GM12878 (cell line): Measurements from ENCODE around the gene NDRG2. TPM values are rescaled to one million over a fixed set of nuclear protein-coding genes. Genes with fewer than 3 reads are reported as not detected.

ENCODE experiments used
- ATAC-seq: fragments of 200-7000 bp; cut with Tn5 transposase; 3 replicates; pipeline ENCODE4 v1.9.1; 2020; ENCODE audit warnings: mild to moderate bottlenecking, moderate library complexity
- BruUV-seq: library from RNA; stranded (reverse); fragments of 400-500 nt; replicated peaks from 2 replicates; lab custom pipeline; 2021; lab: Mats Ljungman, UMichigan
- CTCF ChIA-PET: fragments of 300-600 bp; sonication (Branson Sonifier 250); formaldehyde crosslinking; extraction: SDS; loops from one replicate; lab custom pipeline; 2021; ENCODE audit warnings: inconsistent platforms; lab: Yijun Ruan, JAX
- POLR2A ChIA-PET: fragments of 350-600 bp; formaldehyde crosslinking; extraction: SDS; loops from one replicate; lab custom pipeline; 2021; ENCODE audit warnings: inconsistent platforms; lab: Charles Lee
- RAD21 ChIA-PET: fragments of 300-600 bp; sonication (Branson Sonifier 250); formaldehyde crosslinking; loops from one replicate; lab custom pipeline; 2023; ENCODE audit warnings: antibody characterized with exemption; ENCODE audit not compliant: unreplicated experiment; lab: Charles Lee
- SMC1A ChIA-PET: fragments of 300-600 bp; sonication (Branson Sonifier 250); formaldehyde crosslinking; loops from one replicate; lab custom pipeline; 2023; ENCODE audit not compliant: unreplicated experiment, uncharacterized antibody; lab: Charles Lee
- DNase-seq: peaks from one replicate; pipeline ENCODE4 v3.0.0-alpha.2; 2011; ENCODE audit warnings: low read depth, low spot score
- FAIRE-seq: peaks from 3 replicates; lab custom pipeline; 2011; peaks lifted over from hg19 to GRCh38; lab: Jason Lieb, UNC
- H2AFZ ChIP-seq: 2 replicates; pipeline ENCODE4 v1.6.0; 2011; ENCODE audit warnings: low read depth, low read length, control low read depth; ENCODE audit not compliant: control insufficient read depth
- H3K27ac ChIP-seq: 2 replicates; pipeline ENCODE4 v1.5.1; 2011; ENCODE audit warnings: control low read depth; ENCODE audit not compliant: control insufficient read depth, insufficient read depth
- H3K27me3 ChIP-seq, 2 experiments: replicated peaks in 1 of 2; 2 replicates each; pipeline versions ENCODE4 v1.6.0 to v1.6.1; 2011; ENCODE audit warnings: low read length in 1 of 2; ENCODE audit not compliant: control insufficient read depth in 2 of 2, insufficient read depth in 2 of 2
- H3K36me3 ChIP-seq, 2 experiments: 2 replicates each; pipeline ENCODE4 v1.5.1; 2011; ENCODE audit warnings: low read length in 1 of 2; ENCODE audit not compliant: control insufficient read depth in 2 of 2, insufficient read depth in 2 of 2
- H3K4me1 ChIP-seq: 2 replicates; pipeline ENCODE4 v1.6.1; 2011; ENCODE audit warnings: mild to moderate bottlenecking, low read length, moderate library complexity, mixed read lengths; ENCODE audit not compliant: control insufficient read depth, insufficient read depth
- H3K4me2 ChIP-seq: 2 replicates; pipeline ENCODE4 v1.6.0; 2011; ENCODE audit warnings: control low read depth; ENCODE audit not compliant: control insufficient read depth, insufficient read depth
- H3K4me3 ChIP-seq: fragments of 200-600 bp; sonication (generic); 2 replicates; pipeline ENCODE4 v1.5.1; 2016
- H3K79me2 ChIP-seq: 2 replicates; pipeline ENCODE4 v1.6.0; 2011; ENCODE audit warnings: low read length; ENCODE audit not compliant: control insufficient read depth, insufficient read depth
- H3K9ac ChIP-seq: 2 replicates; pipeline ENCODE4 v1.8.0; 2011; ENCODE audit warnings: low read length, control low read depth, mixed read lengths; ENCODE audit not compliant: control insufficient read depth, insufficient read depth
- H3K9me3 ChIP-seq: replicated peaks from 3 replicates; pipeline ENCODE4 v1.5.1; 2011; ENCODE audit warnings: mild to moderate bottlenecking, low read length; ENCODE audit not compliant: control insufficient read depth, insufficient read depth
- H4K20me1 ChIP-seq: 2 replicates; pipeline ENCODE4 v1.6.0; 2011; ENCODE audit not compliant: control insufficient read depth, insufficient read depth
- ATF3 ChIP-seq: IDR thresholded peaks from 2 replicates; pipeline ENCODE4 v1.6.1; 2011; ENCODE audit warnings: low read depth, mild to moderate bottlenecking, low read length, moderate library complexity, borderline replicate concordance; ENCODE audit errors: extremely low read depth
- CREM ChIP-seq: IDR thresholded peaks from 2 replicates; pipeline ENCODE4 v1.6.1; 2014; ENCODE audit warnings: antibody characterized with exemption, low read depth
- E2F4 ChIP-seq: IDR thresholded peaks from 2 replicates; pipeline ENCODE4 v1.6.1; 2012; ENCODE audit warnings: low read depth, low read length, improper control_type of control experiment
- GABPA ChIP-seq: IDR thresholded peaks from 2 replicates; pipeline ENCODE4 v1.6.1; 2014; ENCODE audit warnings: antibody characterized with exemption, low read depth, mild to moderate bottlenecking, inconsistent platforms
- IRF3 ChIP-seq: fragments of 450-650 bp; IDR thresholded peaks from 2 replicates; pipeline ENCODE4 v1.6.1; 2014; ENCODE audit warnings: mild to moderate bottlenecking
- IRF4 ChIP-seq: IDR thresholded peaks from 2 replicates; pipeline ENCODE4 v1.6.1; 2011; ENCODE audit warnings: low read depth, low read length
- NFYA ChIP-seq: IDR thresholded peaks from 2 replicates; pipeline ENCODE4 v1.6.1; 2011; ENCODE audit warnings: low read depth, mild to moderate bottlenecking, low read length, improper control_type of control experiment, borderline replicate concordance
- NFYB ChIP-seq: IDR thresholded peaks from 2 replicates; pipeline ENCODE4 v1.6.1; 2011; ENCODE audit warnings: low read depth, mild to moderate bottlenecking, low read length, improper control_type of control experiment, moderate library complexity; ENCODE audit not compliant: insufficient read depth
- NKRF ChIP-seq: fragments of 450-650 bp; conservative IDR thresholded peaks from 2 replicates; pipeline ENCODE4 v1.6.1; 2017; ENCODE audit warnings: mild to moderate bottlenecking, moderate library complexity
- NRF1 ChIP-seq: conservative IDR thresholded peaks from 2 replicates; pipeline ENCODE4 v1.6.1; 2011; ENCODE audit warnings: mild to moderate bottlenecking, low read depth, low read length, improper control_type of control experiment
- RUNX3 ChIP-seq: IDR thresholded peaks from 2 replicates; pipeline ENCODE4 v1.6.1; 2012; ENCODE audit warnings: low read length, inconsistent platforms
- SIN3A ChIP-seq: IDR thresholded peaks from 2 replicates; pipeline ENCODE4 v1.6.1; 2012; ENCODE audit warnings: low read depth, low read length, improper control_type of control experiment
- SIX5 ChIP-seq: IDR thresholded peaks from 2 replicates; pipeline ENCODE4 v1.6.1; 2011; ENCODE audit warnings: mild to moderate bottlenecking, low read depth, low read length, moderate library complexity; ENCODE audit not compliant: severe bottlenecking
- SPI1 ChIP-seq: IDR thresholded peaks from 2 replicates; pipeline ENCODE4 v1.6.1; 2011; ENCODE audit warnings: low read depth, mild to moderate bottlenecking, low read length, moderate library complexity, borderline replicate concordance; ENCODE audit not compliant: insufficient read depth
- SUPT20H ChIP-seq: IDR thresholded peaks from 2 replicates; pipeline ENCODE4 v1.6.1; 2011; ENCODE audit warnings: low read depth, mild to moderate bottlenecking, low read length, moderate library complexity, borderline replicate concordance; ENCODE audit not compliant: control insufficient read depth
- TBL1XR1 ChIP-seq: IDR thresholded peaks from 2 replicates; pipeline ENCODE4 v1.6.1; 2012; ENCODE audit warnings: low read depth, low read length, improper control_type of control experiment
- YBX1 ChIP-seq: fragments of 450-650 bp; IDR thresholded peaks from 2 replicates; pipeline ENCODE4 v1.6.1; 2016; ENCODE audit warnings: antibody characterized with exemption
- ZNF622 ChIP-seq: fragments of 450-650 bp; IDR thresholded peaks from 2 replicates; pipeline ENCODE4 v1.6.1; 2017; ENCODE audit warnings: mild to moderate bottlenecking, inconsistent platforms
- ZSCAN29 ChIP-seq: fragments of 450-650 bp; IDR thresholded peaks from 2 replicates; pipeline ENCODE4 v1.6.1; 2017; ENCODE audit warnings: mild to moderate bottlenecking, moderate library complexity
- WGBS: methylation state at CpG from one replicate; pipeline ENCODE4 v1.1.6; 2016; ENCODE audit warnings: low lambda C conversion rate; ENCODE audit not compliant: insufficient replicate concordance, insufficient coverage; ENCODE audit errors: missing lambda C conversion rate; 5-methylcytosine and 5-hydroxymethylcytosine counted together
- in situ Hi-C: fragments of 300-500 bp; cut with MboI; formaldehyde crosslinking; loops from 9 replicates; pipeline ENCODE4 v1.14.3; 2018; ENCODE audit warnings: mixed read lengths
- intact Hi-C: fragments of 100-400 bp; cut with micrococcal nuclease; formaldehyde crosslinking; loops from one replicate; pipeline ENCODE4 v1.14.2; 2022; ENCODE audit not compliant: unreplicated experiment
- polyA plus RNA-seq, 11 experiments: library from polyadenylated mRNA; depleted of rRNA in 4 of 11; unstranded in 6 of 11; stranded (reverse) in 5 of 11; fragments of >200 nt; fragmentation: Nextera tagmentation in 4 of 11; fragmentation: Illumina TruSeq in 1 of 11; extraction: Ambion mirVana in 4 of 11; extraction: Trizol in 1 of 11; gene quantifications; 1 replicate in 1 of 11; 2 replicates in 10 of 11; pipeline versions ENCODE4 v1.2.1 to v1.2.3, GENCODE V29; 2011 to 2016; ENCODE audit warnings: inconsistent platforms in 2 of 11, missing spikeins in 2 of 11, low read depth in 1 of 11
- total RNA-seq, 4 experiments: library from RNA; depleted of rRNA in 3 of 4; stranded (reverse); fragments of >200 nt in 3 of 4; fragmentation: Illumina TruSeq in 1 of 4; extraction: Trizol in 1 of 4; gene quantifications; 2 replicates each; pipeline versions ENCODE4 v1.2.1 to v1.2.3, GENCODE V29; 2013 to 2021

NDRG2 gene
- total and polyA plus RNA-seq, 10 of the 15 experiments (the other 5 are each of a cell fraction or from before 2014, with no cell fraction given): 0.15 to 0.49 TPM; not detected in 8

DNA sequence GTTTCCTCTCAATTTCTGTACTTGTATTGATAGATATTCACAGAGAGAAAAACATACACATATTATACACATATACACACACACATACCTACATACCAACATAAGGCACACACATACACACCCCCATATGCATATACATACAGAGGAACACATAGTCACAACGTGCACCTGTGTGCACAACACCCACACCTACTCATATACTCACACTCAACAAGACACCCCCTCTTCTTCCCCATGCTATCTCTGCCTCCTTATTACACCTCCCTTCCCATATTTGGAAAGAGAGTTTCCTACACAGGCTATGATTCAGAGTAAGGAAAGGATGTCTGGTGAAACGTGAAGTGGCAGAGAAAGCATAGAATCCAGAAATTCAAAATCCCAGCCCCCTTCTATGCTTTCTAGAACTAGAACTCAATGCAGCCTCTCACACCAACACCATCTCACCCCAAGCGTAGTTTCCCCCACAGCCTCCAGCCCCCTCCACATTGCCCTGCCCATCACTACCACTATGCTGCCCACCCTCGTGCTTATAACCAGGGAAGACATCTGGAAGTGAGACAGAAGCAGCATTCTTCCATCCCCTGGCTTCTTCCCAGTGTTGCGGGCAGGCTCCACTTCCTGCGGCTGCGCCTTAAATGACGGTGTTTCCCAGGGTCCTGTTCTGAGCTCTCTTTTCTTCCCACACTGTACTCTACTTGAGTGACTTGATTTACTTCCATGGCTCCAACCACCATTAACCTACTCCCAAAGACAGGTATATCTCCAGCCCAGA is 35.2 kb upstream of the NDRG2 start:
- in situ Hi-C loops (no loop called here), intact Hi-C loops (no loop called here)
- Histone ChIP-seq H3K4me3 (no peak overlapping the region), H4K20me1 (no peaks in the 10 kb centered on the region), H3K79me2 (no peaks in the 10 kb centered on the region), H3K4me2 (no peak overlapping the region), H3K4me1 (no peaks in the 10 kb centered on the region), H3K27me3 (peaks cover 0 to 1% of the 10 kb centered on the region in 2 experiments; a peak in 1 of 4 replicates), H3K9ac (no peak overlapping the region), H3K36me3 (no peaks in the 10 kb centered on the region), H3K27ac (no peak overlapping the region), H2AFZ (no peak overlapping the region), H3K9me3 (no peaks in the 10 kb centered on the region)
- DNase-seq (no peak), ATAC-seq (no peak), FAIRE-seq (no peak)
- 55% methylated on average over 8 of the region's 8 CpGs for WGBS
- POLR2A ChIA-PET: no interaction called here
- SMC1A ChIA-PET: no interaction called here
- CTCF ChIA-PET: interaction anchor here (1.0 kb wide), 1 partner anchor 25 kb away, joined by 4 read pairs; no protein-coding TSS in a partner anchor
- RAD21 ChIA-PET: interaction anchor here (1.9 kb wide), 1 partner anchor 46 kb away, joined by 7 read pairs; no protein-coding TSS in a partner anchor
- TF ChIP-seq YBX1 (no peak), NFYA (no peak), GABPA (no peak), SIN3A (no peak), SUPT20H (no peak), IRF4 (no peak), RUNX3 (no peak), ZNF622 (no peak), ZSCAN29 (no peak), NRF1 (no peak), NKRF (no peak), SPI1 (no peak), NFYB (no peak), IRF3 (no peak), TBL1XR1 (no peak), ATF3 (no peak), CREM (no peak), SIX5 (no peak), E2F4 (no peak)
- no TSS peak for BruUV-seq
